DMS 273 (cell line): Measurements from ENCODE around the gene MTTP.
"Not testable (repeated sequence)": the region's sequence is repeated elsewhere in the genome, so short reads cannot be mapped to it uniquely, and the experiment has no call there.

Experiments used
- DNase-seq: peaks from one replicate; lab custom pipeline; 2025; ENCODE audit not compliant: unreplicated experiment; lab: John Stamatoyannopoulos, UW

Gene MTTP

GRCh38 chr4:99574530-99575324 is at the start of gene MTTP:
Gene MTTP (plus strand): TSS chr4:99574824. CDS start chr4:99574910, 86 bp downstream.
- DNase-seq = no peak

GRCh38 chr4:99529228-99529627 is 45.4 kb upstream of the MTTP start:
- no peak for DNase-seq

GRCh38 chr4:99529956-99530355 is 44.7 kb upstream of the MTTP start:
- no peak for DNase-seq

GRCh38 chr4:99534699-99535098 is 39.9 kb upstream of the MTTP start:
- DNase-seq = not testable (repeated sequence)

GRCh38 chr4:99536271-99536670 is 38.4 kb upstream of the MTTP start:
- peak; percentile 82 for DNase-seq

- no peak for DNase-seq
Observed at GRCh38 chr4:99536848-99537247, 37.8 kb upstream of the MTTP start.

GRCh38 chr4:99537674-99538073 is 37.0 kb upstream of the MTTP start:
- DNase-seq = no peak

- DNase-seq = no peak
Observed at GRCh38 chr4:99540277-99540939, 34.2 kb upstream of the MTTP start.

GRCh38 chr4:99552872-99553271 is 21.8 kb upstream of the MTTP start:
- DNase-seq = no peak

GRCh38 chr4:99563310-99564186 is 11.1 kb upstream of the MTTP start, which contains the start of gene TRMT10A:
Gene TRMT10A (minus strand): TSS chr4:99564039. CDS start chr4:99559338, 4,701 bp downstream.
- peak; percentile 97 for DNase-seq

- peak; percentile 87 for DNase-seq
Observed at GRCh38 chr4:99564921-99565320, 9.7 kb upstream of the MTTP start.

- no peak for DNase-seq
Observed at GRCh38 chr4:99571883-99572282, 2.7 kb upstream of the MTTP start.

- DNase-seq = no peak
Observed at GRCh38 chr4:99572527-99573240, 1.9 kb upstream of the MTTP start.

GRCh38 chr4:99573735-99574368 is 772 bp upstream of the MTTP start:
- no peak for DNase-seq

- no peak for DNase-seq
Observed at GRCh38 chr4:99578714-99579113, 4.1 kb downstream of the MTTP start.

GRCh38 chr4:99585516-99585915 is 10.9 kb downstream of the MTTP start:
- no peak for DNase-seq

GRCh38 chr4:99586322-99586721 is 11.7 kb downstream of the MTTP start:
- DNase-seq = no peak

GRCh38 chr4:99586797-99587196 is 12.2 kb downstream of the MTTP start:
- DNase-seq = no peak

GRCh38 chr4:99587309-99587708 is 12.7 kb downstream of the MTTP start:
- no peak for DNase-seq

GRCh38 chr4:99587803-99588202 is 13.2 kb downstream of the MTTP start:
- DNase-seq = no peak
